Muscle of back (tissue), 13 donors: ENCODE data around the gene IQCB1. TPM values are rescaled to one million over a fixed set of nuclear protein-coding genes. Genes with fewer than 3 reads are reported as not detected.
"Not testable (repeated sequence)": the region's sequence is repeated elsewhere in the genome, so short reads cannot be mapped to it uniquely, and the experiment has no call there.

ENCODE experiments used
- DNase-seq, 3 donors: peaks; one replicate each; pipeline versions ENCODE4 v3.0.0 to v3.0.0-alpha.2; 2013
- long read RNA-seq, 9 donors: transcript quantifications; one replicate each; lab custom pipeline, GENCODE V29; 2026
- polyA plus RNA-seq, 10 donors: library from polyadenylated mRNA; unstranded; fragments of 120-200 nt; gene quantifications; one replicate each; pipeline ENCODE4 v1.2.1, GENCODE V29; 2013; ENCODE audit not compliant: insufficient read length in 10 of 10

Gene IQCB1
- 10 to 100 TPM; 14.0 to 29.7 (median 19.5) TPM for polyA plus RNA-seq
- long read RNA-seq, donor 1, result 0 reads
- long read RNA-seq, donor 2, result 0 reads
- long read RNA-seq, donor 3, result 0 reads
- long read RNA-seq, donor 4, partial matches to known transcripts, result 5 of 6 reads
- long read RNA-seq, donor 4, other reads (novel, unspliced or antisense), result 0 of 6 reads
- long read RNA-seq, donor 5, result 0 reads
- long read RNA-seq, donor 6, partial matches to known transcripts, result 0 of 3 reads
- long read RNA-seq, donor 6, other reads (novel, unspliced or antisense), result 0 of 3 reads
- long read RNA-seq, donor 7, partial matches to known transcripts, result 0 of 5 reads
- long read RNA-seq, donor 7, other reads (novel, unspliced or antisense), result 0 of 5 reads
- long read RNA-seq, donor 8, partial matches to known transcripts, result 0 of 2 reads
- long read RNA-seq, donor 8, other reads (novel, unspliced or antisense), result 0 of 2 reads
- long read RNA-seq, donor 9, result 0 reads

- DNase-seq, result peak; percentile 96 to 99 (median 98)
These were observed at the start of gene IQCB1, which contains the start of gene EAF2 for GRCh38 chr3:121834671-121835464. TSS of gene IQCB1 (minus strand) at chr3:121835060. CDS start at chr3:121828960, 6,100 bp downstream. TSS of gene EAF2 (plus strand) at chr3:121835209. CDS start at chr3:121835286, 77 bp downstream.

GRCh38 chr3:121883507-121883906 lies 48.6 kb upstream of the IQCB1 start:
- no peak for DNase-seq

- DNase-seq, result no peak
These were observed 43.6 kb upstream of the IQCB1 start for GRCh38 chr3:121878411-121878810.

GRCh38 chr3:121871430-121871829 lies 36.6 kb upstream of the IQCB1 start:
- DNase-seq, result no peak

- no peak for DNase-seq
These were observed 35.9 kb upstream of the IQCB1 start for GRCh38 chr3:121870717-121871116.

GRCh38 chr3:121869736-121870135 lies 34.9 kb upstream of the IQCB1 start:
- no peak for DNase-seq

GRCh38 chr3:121863801-121864200 lies 28.9 kb upstream of the IQCB1 start:
- no peak for DNase-seq

GRCh38 chr3:121863247-121863646 lies 28.4 kb upstream of the IQCB1 start:
- DNase-seq, result not testable (repeated sequence)

GRCh38 chr3:121857778-121858177 lies 22.9 kb upstream of the IQCB1 start:
- not testable (repeated sequence) for DNase-seq

GRCh38 chr3:121855555-121855954 lies 20.7 kb upstream of the IQCB1 start:
- no peak for DNase-seq

- no peak for DNase-seq
These were observed 17.4 kb upstream of the IQCB1 start for GRCh38 chr3:121852256-121852655.

- no peak for DNase-seq
These were observed 10.0 kb upstream of the IQCB1 start for GRCh38 chr3:121844892-121845291.

- no peak for DNase-seq
These were observed 5.1 kb upstream of the IQCB1 start for GRCh38 chr3:121839962-121840361.

- no peak for DNase-seq
These were observed 1.6 kb upstream of the IQCB1 start for GRCh38 chr3:121836481-121836880.

GRCh38 chr3:121836064-121836463 lies 1.2 kb upstream of the IQCB1 start:
- peak in 1 of 3 donors; percentile 2 for DNase-seq

GRCh38 chr3:121835465-121835801 lies 573 bp upstream of the IQCB1 start:
- DNase-seq, result peak in 1 of 3 donors; percentile 14

GRCh38 chr3:121834157-121834670 lies 646 bp downstream of the IQCB1 start:
- DNase-seq, result peak in 1 of 3 donors; percentile 3

- DNase-seq, result no peak
These were observed 11.9 kb downstream of the IQCB1 start for GRCh38 chr3:121822973-121823372.

GRCh38 chr3:121821421-121822199 lies 13.2 kb downstream of the IQCB1 start:
- DNase-seq, result no peak

- DNase-seq, result no peak
These were observed 15.6 kb downstream of the IQCB1 start for GRCh38 chr3:121819236-121819635.

- no peak for DNase-seq
These were observed 16.3 kb downstream of the IQCB1 start for GRCh38 chr3:121818578-121818977.

GRCh38 chr3:121817753-121818152 lies 17.1 kb downstream of the IQCB1 start:
- DNase-seq, result no peak
